ENCODE data around the gene CIB4. TPM values are rescaled to one million over a fixed set of nuclear protein-coding genes. Genes with fewer than 3 reads are reported as not detected.

Gene CIB4
- total RNA-seq, 1 donor from 2014 or later, result not detected

- Histone ChIP-seq H3K9me3 (no peaks in the 10 kb centered on the region), H3K4me1 (no peaks in the 10 kb centered on the region), H3K27me3 (no peaks in the 10 kb centered on the region), H3K4me3 (no peak overlapping the region), H3K36me3 (no peaks in the 10 kb centered on the region), H3K27ac (no peak overlapping the region)
- TF ChIP-seq CTCF (IDR thresholded peaks at IDR 0.05), result no peak
- no peak for ATAC-seq
- DNase-seq, result no peak
- intact Hi-C loops (cut with DNase I), result no loop called here
Observed at GRCh38 chr2:26629751-26630150, 11.4 kb downstream of the CIB4 start.

GRCh38 chr2:26629346-26629630 is 11.9 kb downstream of the CIB4 start:
- H3K27ac ChIP-seq, result no peak overlapping the region
- no peaks in the 10 kb centered on the region for H3K9me3 ChIP-seq
- no peaks in the 10 kb centered on the region for H3K4me1 ChIP-seq
- no peaks in the 10 kb centered on the region for H3K36me3 ChIP-seq
- no peak for TF ChIP-seq CTCF (IDR thresholded peaks at IDR 0.05)
- DNase-seq (peak; percentile 21), ATAC-seq (no peak)
- no peak overlapping the region for H3K4me3 ChIP-seq
- no peaks in the 10 kb centered on the region for H3K27me3 ChIP-seq
- intact Hi-C loops (cut with DNase I), result no loop called here

GRCh38 chr2:26628561-26629345 is 12.4 kb downstream of the CIB4 start:
- Histone ChIP-seq H3K27ac (no peak overlapping the region), H3K4me3 (no peak overlapping the region), H3K9me3 (no peaks in the 10 kb centered on the region), H3K36me3 (no peaks in the 10 kb centered on the region), H3K4me1 (no peaks in the 10 kb centered on the region), H3K27me3 (no peaks in the 10 kb centered on the region)
- no peak for TF ChIP-seq CTCF (IDR thresholded peaks at IDR 0.05)
- intact Hi-C loops (cut with DNase I), result no loop called here
- DNase-seq (peak; percentile 46), ATAC-seq (no peak)

- no peaks in the 10 kb centered on the region for H3K4me1 ChIP-seq
- H3K36me3 ChIP-seq, result no peaks in the 10 kb centered on the region
- ATAC-seq, result no peak
- TF ChIP-seq CTCF (IDR thresholded peaks at IDR 0.05), result no peak
- DNase-seq, result peak; percentile 33
- no peak overlapping the region for H3K4me3 ChIP-seq
- H3K9me3 ChIP-seq, result no peaks in the 10 kb centered on the region
- H3K27me3 ChIP-seq, result no peaks in the 10 kb centered on the region
- intact Hi-C loops (cut with DNase I), result no loop called here
- H3K27ac ChIP-seq, result no peak overlapping the region
Observed at GRCh38 chr2:26627350-26628105, 13.6 kb downstream of the CIB4 start.

GRCh38 chr2:26626606-26627005 is 14.6 kb downstream of the CIB4 start:
- H3K27me3 ChIP-seq, result no peaks in the 10 kb centered on the region
- no peak for TF ChIP-seq CTCF (IDR thresholded peaks at IDR 0.05)
- H3K4me3 ChIP-seq, result no peak overlapping the region
- H3K9me3 ChIP-seq, result no peaks in the 10 kb centered on the region
- DNase-seq (peak; percentile 44), ATAC-seq (no peak)
- H3K27ac ChIP-seq, result no peak overlapping the region
- H3K36me3 ChIP-seq, result no peaks in the 10 kb centered on the region
- H3K4me1 ChIP-seq, result no peaks in the 10 kb centered on the region
- intact Hi-C loops (cut with DNase I), result no loop called here

Measured in upper lobe of right lung (tissue), 1 donor.